Activated naive CD8-positive, alpha-beta T cell treated with anti-CD3 and anti-CD28 coated beads, Interleukin-2, amount 50 U/mL, for 24 hours (primary cell): Measurements from ENCODE around the gene PCMTD2.

Source experiments
- ATAC-seq: fragments of 150-1000 bp; cut with Tn5 transposase; one replicate; pipeline ENCODE4 v1.10.0; 2021
- DNase-seq: peaks from one replicate; pipeline ENCODE4 v3.0.0; 2021
- H3K27ac Mint-ChIP-seq: one replicate; pipeline ENCODE4 v1.8.0; 2021; ENCODE audit warnings: mild to moderate bottlenecking, mixed read lengths
- H3K27me3 Mint-ChIP-seq: one replicate; pipeline ENCODE4 v1.8.0; 2021; ENCODE audit warnings: mixed read lengths
- H3K36me3 Mint-ChIP-seq: one replicate; pipeline ENCODE4 v1.8.0; 2021; ENCODE audit warnings: low read depth, mixed read lengths
- H3K4me1 Mint-ChIP-seq: one replicate; pipeline ENCODE4 v1.8.0; 2021; ENCODE audit warnings: mixed read lengths
- H3K4me3 Mint-ChIP-seq: one replicate; pipeline ENCODE4 v1.8.0; 2021; ENCODE audit warnings: mild to moderate bottlenecking, moderate library complexity, mixed read lengths
- H3K9me3 Mint-ChIP-seq: one replicate; pipeline ENCODE4 v1.8.0; 2021; ENCODE audit warnings: mixed read lengths

PCMTD2 gene

DNA sequence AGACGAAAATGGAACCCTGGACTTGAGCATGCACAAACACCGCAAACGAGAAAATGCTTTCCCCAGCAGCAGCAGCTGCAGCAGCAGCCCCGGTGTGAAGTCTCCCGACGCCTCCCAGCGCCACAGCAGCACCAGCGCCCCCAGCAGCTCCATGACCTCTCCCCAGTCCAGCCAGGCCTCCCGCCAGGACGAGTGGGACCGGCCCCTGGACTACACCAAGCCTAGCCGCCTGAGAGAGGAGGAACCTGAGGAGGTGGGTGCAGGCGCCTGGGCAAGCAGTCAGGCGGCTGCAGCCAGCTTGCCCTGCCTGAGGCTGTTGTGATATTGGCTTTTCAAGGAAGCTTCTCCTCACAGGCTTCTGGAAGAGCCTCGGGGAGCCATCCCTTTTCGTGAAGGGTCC is 35.8 kb upstream of the PCMTD2 start:
- no peaks in the 10 kb centered on the region for H3K27me3 Mint-ChIP-seq
- peaks cover 10% of the 10 kb centered on the region for H3K4me1 Mint-ChIP-seq
- no peak overlapping the region for H3K27ac Mint-ChIP-seq
- DNase-seq (no peak), ATAC-seq (no peak)
- H3K4me3 Mint-ChIP-seq = no peak overlapping the region
- no peaks in the 10 kb centered on the region for H3K36me3 Mint-ChIP-seq
- no peaks in the 10 kb centered on the region for H3K9me3 Mint-ChIP-seq

DNA sequence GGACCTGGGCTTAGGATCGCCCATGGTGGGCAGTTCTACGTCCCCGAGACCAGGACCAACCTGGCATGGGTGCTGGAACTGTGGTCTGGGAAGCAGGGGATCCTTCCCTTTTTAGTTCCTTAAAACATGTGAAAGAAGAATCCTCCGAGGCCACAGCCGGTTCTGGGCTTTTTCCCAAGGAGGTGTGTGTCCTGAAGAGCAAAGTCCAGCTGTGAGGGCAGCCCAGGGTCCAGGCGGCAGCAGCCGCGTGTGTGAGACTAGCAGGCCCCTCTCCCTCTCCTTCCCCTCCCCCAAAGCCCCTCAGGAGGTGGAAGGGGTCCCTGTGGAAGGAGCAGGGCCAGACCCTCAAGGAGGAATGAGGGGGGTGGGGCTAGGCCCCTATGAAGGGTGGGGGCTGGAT is 35.1 kb upstream of the PCMTD2 start:
- Mint-ChIP-seq H3K36me3 (no peaks in the 10 kb centered on the region), H3K4me1 (peaks cover 5% of the 10 kb centered on the region), H3K4me3 (no peak overlapping the region), H3K9me3 (no peaks in the 10 kb centered on the region), H3K27ac (no peak overlapping the region), H3K27me3 (no peaks in the 10 kb centered on the region)
- no peak for DNase-seq
- no peak for ATAC-seq

DNA sequence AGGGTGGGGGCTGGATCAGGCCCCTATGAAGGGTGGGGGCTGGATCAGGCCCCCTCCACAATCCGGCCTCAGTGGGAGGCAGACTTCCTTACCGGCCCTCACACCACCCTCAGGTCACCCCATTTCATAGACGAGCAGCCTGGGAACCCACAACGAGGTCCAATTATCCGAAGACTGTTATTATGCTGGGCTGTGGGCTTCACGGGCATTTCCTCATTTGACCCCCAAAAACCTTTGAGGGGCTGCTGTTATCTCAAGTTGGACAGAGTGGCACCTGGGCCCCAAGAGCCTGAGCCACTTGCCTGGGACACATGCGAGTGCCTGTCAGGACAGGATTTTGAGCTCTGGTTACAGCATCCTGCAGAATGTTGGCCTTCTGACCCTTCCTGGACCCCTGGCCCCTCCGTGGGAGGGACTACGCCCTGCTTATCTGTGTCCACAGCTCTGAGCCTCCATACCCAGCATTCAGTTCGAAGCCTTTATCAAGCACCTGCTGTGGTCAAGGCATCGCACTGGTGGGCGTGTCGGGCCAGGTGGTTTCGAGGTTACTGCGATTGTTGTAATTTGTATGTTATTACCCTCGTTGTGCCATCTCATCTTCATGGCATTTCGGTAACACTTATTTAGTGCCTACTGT is 34.5 kb upstream of the PCMTD2 start:
- H3K4me3 Mint-ChIP-seq = no peak overlapping the region
- H3K4me1 Mint-ChIP-seq = peaks cover 5% of the 10 kb centered on the region
- DNase-seq = no peak
- no peaks in the 10 kb centered on the region for H3K27me3 Mint-ChIP-seq
- no peaks in the 10 kb centered on the region for H3K36me3 Mint-ChIP-seq
- no peak overlapping the region for H3K27ac Mint-ChIP-seq
- ATAC-seq = no peak
- no peaks in the 10 kb centered on the region for H3K9me3 Mint-ChIP-seq

- no peaks in the 10 kb centered on the region for H3K36me3 Mint-ChIP-seq
- H3K4me1 Mint-ChIP-seq = peaks cover 10% of the 10 kb centered on the region
- H3K27ac Mint-ChIP-seq = no peak overlapping the region
- DNase-seq = no peak
- peak; percentile 20 for ATAC-seq
- no peak overlapping the region for H3K4me3 Mint-ChIP-seq
- H3K9me3 Mint-ChIP-seq = no peaks in the 10 kb centered on the region
- H3K27me3 Mint-ChIP-seq = no peaks in the 10 kb centered on the region
Measured at GRCh38 chr20:64222291-64222735, 33.2 kb upstream of the PCMTD2 start.

DNA sequence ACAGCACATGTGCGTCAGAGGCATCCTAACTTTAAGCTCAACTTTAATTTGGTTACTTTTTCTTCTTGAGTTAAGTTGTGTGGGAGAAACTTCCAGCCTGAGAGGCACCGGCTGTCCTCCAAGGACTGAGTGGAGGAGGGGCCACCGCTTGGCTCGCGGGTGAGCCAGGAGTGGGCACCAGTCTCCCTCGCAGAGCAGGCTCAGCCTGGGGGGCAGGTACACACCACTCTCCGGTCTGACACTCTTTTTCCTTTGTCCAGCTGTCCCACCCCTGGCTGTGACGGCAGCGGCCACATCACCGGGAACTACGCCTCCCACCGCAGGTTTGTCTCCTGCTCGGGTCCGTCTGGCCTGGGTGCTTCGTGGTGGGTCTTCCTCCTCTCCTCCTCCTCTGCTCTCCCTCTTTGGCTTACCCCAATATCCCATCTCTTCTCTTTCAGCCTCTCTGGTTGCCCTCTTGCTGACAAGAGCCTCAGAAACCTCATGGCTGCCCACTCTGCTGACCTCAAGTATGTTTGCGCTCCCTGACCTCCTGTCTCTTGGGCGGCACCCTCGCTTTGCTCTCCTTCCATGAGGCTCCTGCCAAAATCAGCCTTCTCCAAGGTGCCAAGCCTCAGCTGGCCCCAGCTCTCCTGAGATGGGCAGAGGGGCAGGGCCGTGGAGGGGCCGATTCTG is 32.6 kb upstream of the PCMTD2 start:
- ATAC-seq (no peak), DNase-seq (no peak)
- no peaks in the 10 kb centered on the region for H3K9me3 Mint-ChIP-seq
- H3K4me3 Mint-ChIP-seq = no peak overlapping the region
- no peaks in the 10 kb centered on the region for H3K36me3 Mint-ChIP-seq
- no peak overlapping the region for H3K27ac Mint-ChIP-seq
- no peaks in the 10 kb centered on the region for H3K27me3 Mint-ChIP-seq
- H3K4me1 Mint-ChIP-seq = peaks cover 11% of the 10 kb centered on the region

- no peaks in the 10 kb centered on the region for H3K27me3 Mint-ChIP-seq
- no peak overlapping the region for H3K27ac Mint-ChIP-seq
- no peak for ATAC-seq
- DNase-seq = no peak
- H3K4me1 Mint-ChIP-seq = peaks cover 11% of the 10 kb centered on the region
- H3K4me3 Mint-ChIP-seq = no peak overlapping the region
- no peaks in the 10 kb centered on the region for H3K36me3 Mint-ChIP-seq
- H3K9me3 Mint-ChIP-seq = no peaks in the 10 kb centered on the region
Measured at GRCh38 chr20:64223526-64224067, 32.0 kb upstream of the PCMTD2 start.

DNA sequence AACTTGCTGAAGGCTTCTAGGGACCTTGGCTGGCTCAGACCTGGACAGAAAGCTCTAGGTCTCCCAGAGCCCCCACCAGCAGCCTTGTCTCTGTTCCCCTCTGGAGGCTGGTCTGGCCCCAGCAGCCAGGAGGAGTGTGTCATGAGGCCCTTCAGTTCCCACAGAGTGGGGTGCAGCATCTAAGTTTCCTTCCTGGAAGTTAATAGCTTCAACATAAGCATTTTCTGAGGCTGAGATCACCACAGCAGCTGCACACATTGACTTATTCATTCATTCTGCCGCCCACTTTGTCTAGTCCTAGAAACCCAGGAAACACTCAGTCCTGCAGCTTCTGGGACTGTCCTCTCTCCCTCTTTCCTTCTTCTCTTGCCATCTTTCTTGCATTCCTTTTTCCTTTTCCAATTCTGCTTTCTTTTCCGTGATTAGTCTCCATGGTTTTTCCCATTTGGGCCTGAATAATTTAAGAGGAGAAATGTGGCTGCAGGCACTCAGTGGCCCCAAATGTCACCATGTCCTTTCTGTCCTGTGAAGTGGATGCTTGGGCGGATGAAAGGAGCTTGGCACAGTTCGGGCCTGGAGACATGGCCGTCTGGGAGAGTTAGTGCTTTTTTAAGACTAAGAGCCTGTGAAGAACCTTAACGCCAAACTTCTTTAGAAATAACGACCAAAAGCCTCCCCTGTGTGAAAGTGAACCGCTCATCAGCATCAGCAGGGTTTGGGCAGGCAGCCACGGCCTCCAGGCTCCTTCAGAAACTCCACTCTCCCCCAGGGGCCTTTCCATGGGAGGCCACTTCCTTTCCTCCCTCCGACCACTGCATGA is 31.0 kb upstream of the PCMTD2 start:
- Mint-ChIP-seq H3K36me3 (no peaks in the 10 kb centered on the region), H3K9me3 (no peaks in the 10 kb centered on the region), H3K4me1 (peaks cover 11% of the 10 kb centered on the region), H3K27me3 (no peaks in the 10 kb centered on the region), H3K27ac (no peak overlapping the region), H3K4me3 (no peak overlapping the region)
- no peak for DNase-seq
- ATAC-seq = peak; percentile 23

DNA sequence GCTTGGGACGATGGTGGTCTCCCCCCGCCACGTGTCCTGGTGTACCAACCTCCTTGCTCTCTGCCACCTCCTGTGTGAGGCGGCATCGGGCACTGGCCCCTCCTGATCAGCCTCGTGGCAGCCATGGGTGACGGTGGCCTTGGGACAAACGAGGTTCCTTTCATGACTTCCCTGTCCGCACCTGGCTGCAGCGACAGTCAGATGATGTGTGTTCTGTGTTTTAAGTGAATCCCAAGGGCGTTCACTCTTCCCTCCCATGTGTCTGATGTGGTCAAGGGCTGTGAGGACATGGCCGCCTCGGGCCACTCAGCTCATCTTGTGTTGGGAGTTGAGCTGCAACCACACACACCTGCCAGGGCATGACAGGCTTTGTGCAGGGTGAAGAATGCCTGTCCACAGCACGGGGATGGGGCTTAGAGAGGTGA is 30.4 kb upstream of the PCMTD2 start:
- Mint-ChIP-seq H3K36me3 (no peaks in the 10 kb centered on the region), H3K9me3 (no peaks in the 10 kb centered on the region), H3K4me1 (peaks cover 11% of the 10 kb centered on the region), H3K27me3 (no peaks in the 10 kb centered on the region), H3K27ac (no peak overlapping the region), H3K4me3 (no peak overlapping the region)
- no peak for DNase-seq
- ATAC-seq = no peak

DNA sequence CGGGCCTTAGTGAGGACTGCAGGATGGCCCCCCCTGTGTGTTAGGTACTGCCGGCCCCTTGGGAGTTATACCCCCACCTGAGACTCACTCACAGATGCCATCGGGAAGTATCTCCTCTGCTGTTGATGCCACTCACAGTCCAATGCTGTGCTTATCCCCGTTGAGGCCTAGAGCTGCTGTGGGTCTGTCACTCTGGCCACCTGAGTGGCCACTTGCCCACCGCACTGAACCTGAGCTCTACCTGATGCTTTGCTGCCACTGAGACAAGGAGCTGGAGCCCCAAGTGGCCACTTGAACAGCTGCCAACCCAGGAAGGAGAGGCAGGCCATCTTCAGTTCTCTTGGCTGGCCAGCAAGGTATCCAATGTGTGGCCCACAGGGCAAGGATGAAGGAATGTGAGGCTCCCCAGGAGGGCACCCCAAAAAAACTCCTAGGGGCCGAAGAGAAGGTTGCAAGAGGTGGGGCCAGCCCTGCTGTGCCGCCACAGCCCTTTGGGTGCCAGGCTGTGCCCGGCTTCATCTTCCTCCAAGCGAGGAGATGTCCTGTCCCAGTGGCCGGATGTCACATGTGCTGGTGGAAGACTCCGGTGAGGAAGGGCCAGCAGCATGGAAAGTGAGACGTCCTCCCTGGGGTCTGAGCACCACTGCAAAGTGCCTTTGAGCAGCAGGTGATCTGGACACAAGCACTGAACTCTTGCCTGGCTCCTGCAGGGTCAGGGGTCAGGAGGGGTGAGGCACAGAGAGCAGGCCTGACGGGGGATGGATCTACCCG is 29.5 kb upstream of the PCMTD2 start:
- H3K36me3 Mint-ChIP-seq = no peaks in the 10 kb centered on the region
- ATAC-seq (no peak), DNase-seq (no peak)
- no peak overlapping the region for H3K4me3 Mint-ChIP-seq
- H3K9me3 Mint-ChIP-seq = no peaks in the 10 kb centered on the region
- no peak overlapping the region for H3K27ac Mint-ChIP-seq
- no peaks in the 10 kb centered on the region for H3K27me3 Mint-ChIP-seq
- H3K4me1 Mint-ChIP-seq = peaks cover 11% of the 10 kb centered on the region

DNA sequence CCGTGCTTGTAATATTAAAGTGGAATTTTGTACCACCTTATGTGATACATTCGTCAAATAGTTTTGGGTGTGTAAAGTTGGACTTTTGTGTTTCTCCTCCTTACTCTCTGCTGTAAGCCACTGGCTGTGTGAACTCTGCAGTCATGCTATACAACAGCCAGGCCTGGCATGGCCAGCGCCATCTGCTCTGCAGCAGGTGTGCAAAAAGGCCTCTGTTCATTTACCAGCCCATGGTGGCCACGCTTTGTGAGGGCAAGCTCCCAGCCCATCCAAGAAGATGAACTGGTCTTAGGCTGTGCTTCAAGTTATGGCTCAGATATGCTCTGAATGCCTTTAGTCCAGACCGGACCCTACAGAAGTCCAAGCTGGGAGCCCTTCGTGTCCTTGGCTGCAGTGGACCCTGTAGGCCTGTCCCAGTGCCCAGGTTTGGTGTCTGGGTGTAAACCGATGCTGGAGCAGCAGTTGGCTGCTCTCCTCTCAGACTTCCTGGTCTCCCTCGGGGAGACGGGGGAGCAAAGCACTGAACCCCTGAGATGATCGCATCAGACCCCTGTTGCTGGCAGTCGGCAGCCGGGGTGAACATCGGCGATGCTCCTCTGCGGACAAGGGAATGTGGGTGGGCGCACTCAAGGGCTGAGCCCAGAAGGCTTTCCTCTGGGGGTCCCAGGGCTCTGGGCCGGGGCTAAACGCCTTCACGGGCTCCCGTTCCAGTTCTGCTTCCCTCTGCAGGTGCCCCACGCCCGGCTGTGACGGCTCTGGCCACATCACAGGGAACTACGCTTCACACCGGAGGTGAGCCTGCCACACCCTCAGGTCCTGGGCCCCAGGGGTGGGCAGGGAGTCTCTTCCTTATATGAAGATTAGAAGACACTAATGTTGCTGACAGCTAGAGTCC is 28.6 kb upstream of the PCMTD2 start:
- Mint-ChIP-seq H3K4me3 (no peak overlapping the region), H3K4me1 (peaks cover 11% of the 10 kb centered on the region), H3K27me3 (no peaks in the 10 kb centered on the region), H3K27ac (no peak overlapping the region), H3K9me3 (no peaks in the 10 kb centered on the region), H3K36me3 (no peaks in the 10 kb centered on the region)
- ATAC-seq (no peak), DNase-seq (no peak)

DNA sequence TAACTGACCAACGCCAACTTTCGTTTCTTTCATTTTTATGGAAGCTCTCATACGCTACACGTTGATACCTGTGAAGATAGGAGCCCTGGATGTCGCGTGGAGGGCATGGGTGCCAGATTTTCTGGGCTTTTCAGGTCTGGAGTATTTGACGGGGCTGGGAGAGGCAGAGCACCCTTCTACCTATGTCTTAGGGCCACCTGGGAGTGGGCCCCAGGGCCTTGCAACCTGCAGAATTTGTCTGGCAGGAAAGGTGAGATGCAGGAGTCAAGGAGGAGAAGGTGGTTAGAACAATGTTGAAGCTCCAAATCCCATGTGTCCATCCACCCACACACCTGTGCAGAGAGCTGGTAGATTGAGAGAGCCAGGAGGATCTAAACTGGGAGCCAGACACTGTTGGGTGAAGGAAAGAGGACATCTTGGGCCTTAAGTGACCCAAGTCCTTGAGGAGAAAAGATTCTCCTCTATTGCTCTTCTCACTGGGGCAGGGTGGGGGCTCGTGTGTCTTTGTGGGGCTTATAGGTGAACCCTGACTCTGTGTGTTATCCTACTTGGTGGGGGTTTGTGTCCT is 27.4 kb upstream of the PCMTD2 start:
- Mint-ChIP-seq H3K9me3 (no peaks in the 10 kb centered on the region), H3K36me3 (no peaks in the 10 kb centered on the region), H3K4me3 (no peak overlapping the region), H3K27me3 (no peaks in the 10 kb centered on the region), H3K4me1 (peaks cover 13% of the 10 kb centered on the region), H3K27ac (no peak overlapping the region)
- no peak for DNase-seq
- ATAC-seq = no peak

DNA sequence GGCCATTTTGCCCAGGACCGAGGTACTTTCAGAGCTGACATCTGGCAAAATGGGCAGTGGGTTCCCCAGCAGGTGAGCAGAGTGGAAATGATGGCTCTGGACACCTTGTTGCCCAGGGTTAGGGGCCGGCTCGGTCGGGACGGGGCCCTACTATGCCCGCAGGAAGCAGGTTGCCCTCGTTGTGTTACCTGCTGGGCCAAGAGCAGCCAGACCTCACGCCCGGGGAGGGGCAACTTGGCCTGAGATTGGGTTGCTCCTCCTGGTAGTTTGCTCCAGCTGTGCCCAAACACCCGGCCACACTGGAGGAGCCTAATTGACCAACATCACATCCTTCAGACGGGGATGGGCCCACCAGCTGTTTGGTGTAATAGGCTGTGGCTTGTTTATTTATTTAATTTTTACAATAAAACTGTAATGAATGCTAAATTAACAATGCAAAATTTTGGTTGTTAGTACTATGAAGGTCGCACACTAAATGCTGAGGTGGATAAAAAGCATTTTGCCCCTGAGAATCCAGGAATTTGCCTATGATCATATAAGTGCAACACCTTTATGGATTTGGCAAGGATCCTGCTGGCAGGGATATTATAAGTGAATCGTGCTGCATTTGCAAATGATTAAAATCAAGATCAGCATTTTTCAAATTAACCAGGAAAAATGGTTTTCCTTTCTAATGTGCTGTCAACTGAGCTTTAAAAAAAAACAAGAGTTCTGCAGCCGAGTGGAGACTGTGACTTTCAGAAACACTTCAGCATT is 26.6 kb upstream of the PCMTD2 start:
- ATAC-seq = no peak
- Mint-ChIP-seq H3K27ac (no peak overlapping the region), H3K36me3 (no peaks in the 10 kb centered on the region), H3K4me1 (peaks cover 19% of the 10 kb centered on the region), H3K9me3 (no peaks in the 10 kb centered on the region), H3K27me3 (no peaks in the 10 kb centered on the region), H3K4me3 (no peak overlapping the region)
- no peak for DNase-seq
